ENCODE measurements around the gene NCOA3. TPM values are rescaled to one million over a fixed set of nuclear protein-coding genes. Genes with fewer than 3 reads are reported as not detected.
A peak's percentile ranks its signal among the peaks of the same experiment; 100 is the strongest.

Gene NCOA3
- polyA plus RNA-seq, 3 donors: 13.5 to 21.8 (median 21.3) TPM

- Histone ChIP-seq H3K9ac (ENCODE audit: insufficient read depth, low read length, poor library complexity, severe bottlenecking) (no peak overlapping the region), H3K27ac (ENCODE audit: low read depth in 1 of 2, low read length in 2 of 2) (peak overlapping the region in 1 of 2 donors; percentile 12), H3K4me3 (replicated peaks in 1 of 3; ENCODE audit: low read depth in 2 of 3, low read length in 3 of 3) (no peak overlapping the region), H3K36me3 (replicated peaks in 1 of 2; ENCODE audit: control insufficient read depth in 1 of 2, insufficient read depth in 2 of 2, low read length in 2 of 2) (no peaks in the 10 kb centered on the region), H4K20me1 (ENCODE audit: insufficient read depth, low read length) (no peaks in the 10 kb centered on the region), H3K9me3 (replicated peaks in 1 of 2; ENCODE audit: control insufficient read depth in 1 of 2, insufficient read depth in 1 of 2, low read length in 2 of 2) (no peaks in the 10 kb centered on the region), H3K27me3 (ENCODE audit: control insufficient read depth in 2 of 2, insufficient read depth in 2 of 2, low read length in 2 of 2) (no peaks in the 10 kb centered on the region), H3K4me2 (replicated peaks; ENCODE audit: extremely low read depth, low read length, poor library complexity, severe bottlenecking) (no peak overlapping the region), H3K79me2 (ENCODE audit: insufficient read depth, low read length) (no peaks in the 10 kb centered on the region), H3K4me1 (ENCODE audit: control insufficient read depth in 1 of 2, insufficient read depth in 2 of 2, low read length in 2 of 2) (peaks cover 8 to 14% of the 10 kb centered on the region in 2 donors), H2AFZ (ENCODE audit: insufficient read depth, low read depth, low read length, poor library complexity, severe bottlenecking) (no peak overlapping the region)
- Mint-ChIP-seq H3K9me3 (peaks cover 0 to 2% (median 0%) of the 10 kb centered on the region in 7 donors), H3K4me3 (peak overlapping the region in 1 of 2 donors; percentile 17), H3K36me3 (no peaks in the 10 kb centered on the region), H3K27me3 (ENCODE audit: low read depth in 3 of 3) (peaks cover 0 to 8% (median 7%) of the 10 kb centered on the region in 3 donors), H3K27ac (peak overlapping the region in 5 of 7 donors; percentile 4 to 82 (median 54)), H3K4me1 (peaks cover 14% of the 10 kb centered on the region)
- no peak for TF ChIP-seq CTCF (IDR thresholded peaks at IDR 0.05)
- peak in 2 of 3 donors; percentile 38 to 40 for DNase-seq
- intact Hi-C loops (cut with micrococcal nuclease): no loop called here
Measured at GRCh38 chr20:47479506-47479905, 22.2 kb upstream of the NCOA3 start.

GRCh38 chr20:47480239-47480638, 21.4 kb upstream of the NCOA3 start:
- H2AFZ ChIP-seq (ENCODE audit: insufficient read depth, low read depth, low read length, poor library complexity, severe bottlenecking): no peak overlapping the region
- no peaks in the 10 kb centered on the region for H3K36me3 ChIP-seq (replicated peaks in 1 of 2; ENCODE audit: control insufficient read depth in 1 of 2, insufficient read depth in 2 of 2, low read length in 2 of 2)
- no peak overlapping the region for H3K4me3 ChIP-seq (replicated peaks in 1 of 3; ENCODE audit: low read depth in 2 of 3, low read length in 3 of 3)
- no CpG with 5 or more reads among the region's 6 CpGs for WGBS (ENCODE audit: insufficient coverage)
- H3K27me3 ChIP-seq (ENCODE audit: control insufficient read depth in 2 of 2, insufficient read depth in 2 of 2, low read length in 2 of 2): no peaks in the 10 kb centered on the region
- no peaks in the 10 kb centered on the region for H3K9me3 ChIP-seq (replicated peaks in 1 of 2; ENCODE audit: control insufficient read depth in 1 of 2, insufficient read depth in 1 of 2, low read length in 2 of 2)
- no peak overlapping the region for H3K27ac ChIP-seq (ENCODE audit: low read depth in 1 of 2, low read length in 2 of 2)
- Mint-ChIP-seq H3K36me3 (no peaks in the 10 kb centered on the region), H3K27ac (no peak overlapping the region), H3K9me3 (peaks cover 0 to 2% (median 0%) of the 10 kb centered on the region in 7 donors), H3K27me3 (ENCODE audit: low read depth in 3 of 3) (peaks cover 0 to 10% (median 6%) of the 10 kb centered on the region in 3 donors), H3K4me1 (peaks cover 14% of the 10 kb centered on the region), H3K4me3 (no peak overlapping the region)
- H3K4me1 ChIP-seq (ENCODE audit: control insufficient read depth in 1 of 2, insufficient read depth in 2 of 2, low read length in 2 of 2): peaks cover 8 to 14% of the 10 kb centered on the region in 2 donors
- no peak for DNase-seq
- no peaks in the 10 kb centered on the region for H4K20me1 ChIP-seq (ENCODE audit: insufficient read depth, low read length)
- H3K4me2 ChIP-seq (replicated peaks; ENCODE audit: extremely low read depth, low read length, poor library complexity, severe bottlenecking): no peak overlapping the region
- intact Hi-C loops (cut with micrococcal nuclease): no loop called here
- no peak for TF ChIP-seq CTCF (IDR thresholded peaks at IDR 0.05)
- no peaks in the 10 kb centered on the region for H3K79me2 ChIP-seq (ENCODE audit: insufficient read depth, low read length)
- no peak overlapping the region for H3K9ac ChIP-seq (ENCODE audit: insufficient read depth, low read length, poor library complexity, severe bottlenecking)

Data from CD14-positive monocyte (primary cell).